Inflammatory macrophage (primary cell): ENCODE data around the gene TMEM127.
"Not testable (repeated sequence)": the region's sequence is repeated elsewhere in the genome, so short reads cannot be mapped to it uniquely, and the experiment has no call there.

Experiments used
- DNase-seq, 2 donors: peaks; one replicate each; pipeline ENCODE4 v3.0.0-alpha.2; 2020 to 2022
- total RNA-seq, 18 experiments: gene quantifications; one replicate each; lab custom pipeline; 2026; ENCODE audit warnings: mixed read lengths in 6 of 18, inconsistent platforms in 2 of 18; lab: John Stamatoyannopoulos, UW

Gene TMEM127
- total RNA-seq, result 96.8 to 239 (median 143) reads per million in 18 experiments

GRCh38 chr2:96265840-96266679 is at the start of gene TMEM127, which contains the start of gene CIAO1:
Gene TMEM127 (minus strand): TSS chr2:96265997. CDS start chr2:96265381, 616 bp downstream.
Gene CIAO1 (plus strand): TSS chr2:96266225. CDS start chr2:96266351, 126 bp downstream.
- DNase-seq, result peak; percentile 99

GRCh38 chr2:96315005-96315399 is 49.2 kb upstream of the TMEM127 start:
- DNase-seq, result no peak

GRCh38 chr2:96308248-96308647 is 42.5 kb upstream of the TMEM127 start:
- DNase-seq, result no peak

GRCh38 chr2:96306370-96306769 is 40.6 kb upstream of the TMEM127 start:
- peak in 1 of 2 donors; percentile 50 for DNase-seq

- no peak for DNase-seq
Measured at GRCh38 chr2:96305979-96306308, 40.1 kb upstream of the TMEM127 start.

- peak; percentile 90 for DNase-seq
Measured at GRCh38 chr2:96305091-96305978, 39.5 kb upstream of the TMEM127 start, which contains the start of gene SNRNP200. Gene SNRNP200 (minus strand): TSS chr2:96305546. CDS start chr2:96305437, 109 bp downstream.

GRCh38 chr2:96304606-96305005 is 38.8 kb upstream of the TMEM127 start:
- DNase-seq, result no peak

- DNase-seq, result no peak
Measured at GRCh38 chr2:96301865-96302264, 36.1 kb upstream of the TMEM127 start.

- DNase-seq, result no peak
Measured at GRCh38 chr2:96296925-96297324, 31.1 kb upstream of the TMEM127 start.

GRCh38 chr2:96294271-96294670 is 28.5 kb upstream of the TMEM127 start:
- DNase-seq, result not testable (repeated sequence)

- DNase-seq, result no peak
Measured at GRCh38 chr2:96291751-96292150, 26.0 kb upstream of the TMEM127 start.

GRCh38 chr2:96287273-96287856 is 21.6 kb upstream of the TMEM127 start:
- no peak for DNase-seq

- DNase-seq, result no peak
Measured at GRCh38 chr2:96276787-96277499, 11.1 kb upstream of the TMEM127 start.

- no peak for DNase-seq
Measured at GRCh38 chr2:96274355-96275056, 8.7 kb upstream of the TMEM127 start.

- no peak for DNase-seq
Measured at GRCh38 chr2:96273763-96274162, 8.0 kb upstream of the TMEM127 start.

GRCh38 chr2:96271995-96272394 is 6.2 kb upstream of the TMEM127 start:
- no peak for DNase-seq

GRCh38 chr2:96267159-96267971 is 1.6 kb upstream of the TMEM127 start:
- peak; percentile 23 to 48 for DNase-seq

GRCh38 chr2:96265349-96265839 is 403 bp downstream of the TMEM127 start:
- DNase-seq, result peak in 1 of 2 donors; percentile 27

GRCh38 chr2:96264656-96265348 is 995 bp downstream of the TMEM127 start:
- DNase-seq, result peak; percentile 45 to 46

- DNase-seq, result no peak
Measured at GRCh38 chr2:96264086-96264485, 1.7 kb downstream of the TMEM127 start.
